Fibroblast of skin of abdomen (primary cell): ENCODE data around the gene ASGR2.
"Not testable (repeated sequence)": the region's sequence is repeated elsewhere in the genome, so short reads cannot be mapped to it uniquely, and the experiment has no call there.

ENCODE experiments used
- DNase-seq: peaks from one replicate; pipeline ENCODE4 v3.0.0-alpha.2; 2013

The ASGR2 gene

GRCh38 chr17:7098802-7099459, 15.7 kb downstream of the ASGR2 start:
- DNase-seq: no peak

- DNase-seq: no peak
Measured at GRCh38 chr17:7097940-7098339, 16.7 kb downstream of the ASGR2 start.

GRCh38 chr17:7095625-7096024, 19.0 kb downstream of the ASGR2 start:
- no peak for DNase-seq

GRCh38 chr17:7094652-7095019, 20.0 kb downstream of the ASGR2 start:
- no peak for DNase-seq

- DNase-seq: not testable (repeated sequence)
Measured at GRCh38 chr17:7091311-7092005, 23.2 kb downstream of the ASGR2 start.

GRCh38 chr17:7089570-7089969, 25.1 kb downstream of the ASGR2 start:
- not testable (repeated sequence) for DNase-seq

- DNase-seq: not testable (repeated sequence)
Measured at GRCh38 chr17:7088442-7088841, 26.2 kb downstream of the ASGR2 start.

GRCh38 chr17:7084088-7084487, 30.5 kb downstream of the ASGR2 start:
- no peak for DNase-seq

GRCh38 chr17:7083592-7083991, 31.0 kb downstream of the ASGR2 start:
- DNase-seq: peak; percentile 5

- no peak for DNase-seq
Measured at GRCh38 chr17:7081341-7082062, 33.1 kb downstream of the ASGR2 start.

GRCh38 chr17:7080456-7081041, 34.1 kb downstream of the ASGR2 start:
- no peak for DNase-seq

GRCh38 chr17:7079581-7080455, 34.8 kb downstream of the ASGR2 start, which contains the start of gene CLEC10A:
Gene CLEC10A (minus strand): TSS chr17:7080251. CDS start chr17:7078812, 1,439 bp downstream.
- DNase-seq: no peak

GRCh38 chr17:7078711-7079110, 35.9 kb downstream of the ASGR2 start:
- no peak for DNase-seq

- DNase-seq: no peak
Measured at GRCh38 chr17:7077911-7078546, 36.6 kb downstream of the ASGR2 start.

- no peak for DNase-seq
Measured at GRCh38 chr17:7074931-7075330, 39.7 kb downstream of the ASGR2 start.

GRCh38 chr17:7072406-7072805, 42.2 kb downstream of the ASGR2 start:
- no peak for DNase-seq

- DNase-seq: no peak
Measured at GRCh38 chr17:7070712-7071111, 43.9 kb downstream of the ASGR2 start.

- DNase-seq: no peak
Measured at GRCh38 chr17:7068268-7068667, 46.4 kb downstream of the ASGR2 start.

GRCh38 chr17:7067198-7067597, 47.4 kb downstream of the ASGR2 start:
- DNase-seq: no peak

- no peak for DNase-seq
Measured at GRCh38 chr17:7064261-7064660, 50.4 kb downstream of the ASGR2 start.

- no peak for DNase-seq
Measured at GRCh38 chr17:7063518-7064094, 51.0 kb downstream of the ASGR2 start.
